ENCODE measurements around the gene LSM3. TPM values are rescaled to one million over a fixed set of nuclear protein-coding genes. Genes with fewer than 3 reads are reported as not detected.

The LSM3 gene
- total and polyA plus RNA-seq, 7 experiments from 2014 or later, result 6.0 to 26.2 (median 9.4) TPM

- Histone ChIP-seq H3K36me3 (ENCODE audit: control insufficient read depth in 2 of 3, insufficient read depth in 3 of 3, low read length in 3 of 3) (peaks cover 0 to 19% (median 9%) of the 10 kb centered on the region in 3 experiments), H3K4me1 (ENCODE audit: control insufficient read depth in 2 of 2, insufficient read depth in 2 of 2, low read length in 2 of 2) (peaks cover 40 to 54% of the 10 kb centered on the region in 2 donors), H3K4me3 (ENCODE audit: low read length) (peak overlapping the region; percentile 68), H3K27me3 (ENCODE audit: control insufficient read depth in 2 of 2, insufficient read depth in 2 of 2, low read length in 2 of 2) (no peaks in the 10 kb centered on the region), H3K9me3 (ENCODE audit: control insufficient read depth in 2 of 3, low read length in 3 of 3) (no peaks in the 10 kb centered on the region), H3K27ac (ENCODE audit: low read depth, low read length) (peak overlapping the region; percentile 99)
- intact Hi-C loops (cut with micrococcal nuclease), result loop anchor here (1.0 to 5.0 kb wide), 16 partner anchors 33 to 1515 kb away; partner anchors contain the start of genes CCDC174 (in 2 of the 2), CHCHD4 (in 2 of the 2), HDAC11 (in 2 of the 2) and RAF1 (in 2 of the 2)
- ATAC-seq, result peak; percentile 1
- H3K9me3 Mint-ChIP-seq, result peaks cover 0 to 3% (median 0%) of the 10 kb centered on the region in 11 donors
- ChIA-PET POLR2A (interaction anchor here (0.6 to 3.8 kb wide), 20 partner anchors 7 to 1336 kb away, joined by 3 to 92 read pairs (median 6); partner anchors contain the start of genes CCDC174, CHCHD4, HDAC11 and RPL32), CTCF (interaction anchor here (0.6 to 1.2 kb wide), 2 partner anchors 26 to 521 kb away, joined by 3 to 5 read pairs; no protein-coding TSS in a partner anchor)
- peaks cover 40 to 85% (median 81%) of the 10 kb centered on the region in 7 donors for H3K4me1 Mint-ChIP-seq
- peak overlapping the region; percentile 96 to 100 (median 98) for H3K27ac Mint-ChIP-seq
- H3K4me3 Mint-ChIP-seq, result peak overlapping the region; percentile 94 to 100 (median 98)
- DNase-seq, result no peak
- H3K36me3 Mint-ChIP-seq, result peaks cover 0 to 35% (median 16%) of the 10 kb centered on the region in 5 donors
- H3K27me3 Mint-ChIP-seq, result peaks cover 0 to 2% (median 0%) of the 10 kb centered on the region in 5 donors
These were observed 904 bp upstream of the LSM3 start for GRCh38 chr3:14177580-14178246.

GRCh38 chr3:14179114-14179465 is 473 bp downstream of the LSM3 start:
- peaks cover 44 to 83% (median 79%) of the 10 kb centered on the region in 7 donors for H3K4me1 Mint-ChIP-seq
- ATAC-seq, result no peak
- CTCF ChIA-PET, result interaction anchor here (0.7 to 1.5 kb wide), 8 partner anchors 24 to 294 kb away, joined by 3 to 5 read pairs (median 4); partner anchors contain the start of genes CHCHD4 and TMEM43
- peak overlapping the region; percentile 68 for H3K4me3 ChIP-seq (ENCODE audit: low read length)
- peaks cover 4 to 32% (median 23%) of the 10 kb centered on the region in 5 donors for H3K36me3 Mint-ChIP-seq
- H3K36me3 ChIP-seq (ENCODE audit: control insufficient read depth in 2 of 3, insufficient read depth in 3 of 3, low read length in 3 of 3), result peaks cover 3 to 27% (median 9%) of the 10 kb centered on the region in 3 experiments
- intact Hi-C loops (cut with micrococcal nuclease), result loop anchor here (2.0 to 5.0 kb wide), 2 partner anchors 1338 to 1517 kb away; partner anchors contain the start of genes RAF1 (in 1 of the 2) and RPL32 (in 1 of the 2)
- H3K4me3 Mint-ChIP-seq, result peak overlapping the region; percentile 94 to 100 (median 98)
- no peaks in the 10 kb centered on the region for H3K9me3 ChIP-seq (ENCODE audit: control insufficient read depth in 2 of 3, low read length in 3 of 3)
- DNase-seq, result peak in 1 of 9 donors; percentile 19
- no peaks in the 10 kb centered on the region for H3K27me3 ChIP-seq (ENCODE audit: control insufficient read depth in 2 of 2, insufficient read depth in 2 of 2, low read length in 2 of 2)
- peak overlapping the region; percentile 99 for H3K27ac ChIP-seq (ENCODE audit: low read depth, low read length)
- H3K27ac Mint-ChIP-seq, result peak overlapping the region; percentile 96 to 100 (median 99)
- H3K9me3 Mint-ChIP-seq, result peaks cover 0 to 3% (median 0%) of the 10 kb centered on the region in 11 donors
- H3K27me3 Mint-ChIP-seq, result peaks cover 0 to 2% (median 0%) of the 10 kb centered on the region in 5 donors
- POLR2A ChIA-PET, result interaction anchor here (0.5 to 3.8 kb wide), 27 partner anchors 8 to 1338 kb away, joined by 3 to 92 read pairs (median 5); partner anchors contain the start of genes CCDC174, CHCHD4, HDAC11 and NR2C2
- H3K4me1 ChIP-seq (ENCODE audit: control insufficient read depth in 2 of 2, insufficient read depth in 2 of 2, low read length in 2 of 2), result peaks cover 34 to 46% of the 10 kb centered on the region in 2 donors

GRCh38 chr3:14179795-14180194 is 1.2 kb downstream of the LSM3 start:
- peaks cover 0 to 3% (median 0%) of the 10 kb centered on the region in 11 donors for H3K9me3 Mint-ChIP-seq
- CTCF ChIA-PET, result interaction anchor here (1.1 to 1.5 kb wide), 4 partner anchors 25 to 281 kb away, joined by 3 to 5 read pairs (median 4); partner anchors contain the start of genes CHCHD4 and TMEM43
- Histone ChIP-seq H3K9me3 (ENCODE audit: control insufficient read depth in 2 of 3, low read length in 3 of 3) (no peaks in the 10 kb centered on the region), H3K4me1 (ENCODE audit: control insufficient read depth in 2 of 2, insufficient read depth in 2 of 2, low read length in 2 of 2) (peaks cover 27 to 39% of the 10 kb centered on the region in 2 donors), H3K27me3 (ENCODE audit: control insufficient read depth in 2 of 2, insufficient read depth in 2 of 2, low read length in 2 of 2) (no peaks in the 10 kb centered on the region), H3K4me3 (ENCODE audit: low read length) (no peak overlapping the region), H3K27ac (ENCODE audit: low read depth, low read length) (peak overlapping the region; percentile 99), H3K36me3 (ENCODE audit: control insufficient read depth in 2 of 3, insufficient read depth in 3 of 3, low read length in 3 of 3) (peaks cover 4 to 28% (median 9%) of the 10 kb centered on the region in 3 experiments)
- H3K36me3 Mint-ChIP-seq, result peaks cover 4 to 32% (median 24%) of the 10 kb centered on the region in 5 donors
- POLR2A ChIA-PET, result interaction anchor here (1.9 to 3.8 kb wide), 5 partner anchors 12 to 472 kb away, joined by 5 to 92 read pairs (median 12); partner anchors contain the start of genes CCDC174, CHCHD4 and TMEM43
- no peak for DNase-seq
- H3K4me1 Mint-ChIP-seq, result peaks cover 40 to 76% (median 72%) of the 10 kb centered on the region in 7 donors
- peaks cover 0 to 2% (median 0%) of the 10 kb centered on the region in 5 donors for H3K27me3 Mint-ChIP-seq
- ATAC-seq, result no peak
- intact Hi-C loops (cut with micrococcal nuclease), result loop anchor here (2.0 to 5.0 kb wide), 2 partner anchors 1339 to 1517 kb away; partner anchors contain the start of genes RAF1 (in 1 of the 2) and RPL32 (in 1 of the 2)
- peak overlapping the region; percentile 94 to 100 (median 98) for H3K4me3 Mint-ChIP-seq
- peak overlapping the region; percentile 96 to 100 (median 99) for H3K27ac Mint-ChIP-seq

- Mint-ChIP-seq H3K27ac (peak overlapping the region in 1 of 9 donors; percentile 12), H3K36me3 (peaks cover 4 to 35% (median 28%) of the 10 kb centered on the region in 5 donors), H3K9me3 (peaks cover 0 to 3% (median 0%) of the 10 kb centered on the region in 11 donors), H3K4me3 (peak overlapping the region in 3 of 10 donors; percentile 6 to 21 (median 11)), H3K27me3 (peaks cover 0 to 2% (median 0%) of the 10 kb centered on the region in 5 donors), H3K4me1 (peaks cover 29 to 68% (median 61%) of the 10 kb centered on the region in 7 donors)
- POLR2A ChIA-PET, result no interaction called here
- Histone ChIP-seq H3K4me3 (ENCODE audit: low read length) (no peak overlapping the region), H3K4me1 (ENCODE audit: control insufficient read depth in 2 of 2, insufficient read depth in 2 of 2, low read length in 2 of 2) (peaks cover 14 to 27% of the 10 kb centered on the region in 2 donors), H3K36me3 (ENCODE audit: control insufficient read depth in 2 of 3, insufficient read depth in 3 of 3, low read length in 3 of 3) (peaks cover 4 to 41% (median 9%) of the 10 kb centered on the region in 3 experiments), H3K9me3 (ENCODE audit: control insufficient read depth in 2 of 3, low read length in 3 of 3) (no peaks in the 10 kb centered on the region), H3K27me3 (ENCODE audit: control insufficient read depth in 2 of 2, insufficient read depth in 2 of 2, low read length in 2 of 2) (no peaks in the 10 kb centered on the region), H3K27ac (ENCODE audit: low read depth, low read length) (no peak overlapping the region)
- ATAC-seq, result no peak
- no peak for DNase-seq
- CTCF ChIA-PET, result no interaction called here
- intact Hi-C loops (cut with micrococcal nuclease), result no loop called here
These were observed 2.6 kb downstream of the LSM3 start for GRCh38 chr3:14181253-14181652.

GRCh38 chr3:14183015-14183577 is 4.5 kb downstream of the LSM3 start:
- Mint-ChIP-seq H3K27me3 (peaks cover 0 to 2% (median 0%) of the 10 kb centered on the region in 5 donors), H3K9me3 (no peaks in the 10 kb centered on the region), H3K4me3 (no peak overlapping the region), H3K36me3 (peaks cover 14 to 42% (median 31%) of the 10 kb centered on the region in 5 donors), H3K27ac (peak overlapping the region in 3 of 9 donors; percentile 4 to 43 (median 9)), H3K4me1 (peaks cover 21 to 65% (median 57%) of the 10 kb centered on the region in 7 donors)
- CTCF ChIA-PET, result interaction anchor here (1.3 kb wide), 1 partner anchor 58 kb away, joined by 3 read pairs; the partner anchor contains the start of genes CHCHD4 and TMEM43
- H3K9me3 ChIP-seq (ENCODE audit: control insufficient read depth in 2 of 3, low read length in 3 of 3), result no peaks in the 10 kb centered on the region
- DNase-seq (no peak), ATAC-seq (no peak)
- POLR2A ChIA-PET, result interaction anchor here (1.2 kb wide), 1 partner anchor 38 kb away, joined by 3 read pairs; no protein-coding TSS in a partner anchor
- H3K27me3 ChIP-seq (ENCODE audit: control insufficient read depth in 2 of 2, insufficient read depth in 2 of 2, low read length in 2 of 2), result no peaks in the 10 kb centered on the region
- H3K4me3 ChIP-seq (ENCODE audit: low read length), result no peak overlapping the region
- peaks cover 4 to 56% (median 9%) of the 10 kb centered on the region in 3 experiments for H3K36me3 ChIP-seq (ENCODE audit: control insufficient read depth in 2 of 3, insufficient read depth in 3 of 3, low read length in 3 of 3)
- intact Hi-C loops (cut with micrococcal nuclease), result no loop called here
- peaks cover 0 to 14% of the 10 kb centered on the region in 2 donors for H3K4me1 ChIP-seq (ENCODE audit: control insufficient read depth in 2 of 2, insufficient read depth in 2 of 2, low read length in 2 of 2)
- H3K27ac ChIP-seq (ENCODE audit: low read depth, low read length), result no peak overlapping the region
